ENCODE results near the gene PRDM5.
"Not testable (repeated sequence)": the region's sequence is repeated elsewhere in the genome, so short reads cannot be mapped to it uniquely, and the experiment has no call there.

Gene PRDM5

DNA sequence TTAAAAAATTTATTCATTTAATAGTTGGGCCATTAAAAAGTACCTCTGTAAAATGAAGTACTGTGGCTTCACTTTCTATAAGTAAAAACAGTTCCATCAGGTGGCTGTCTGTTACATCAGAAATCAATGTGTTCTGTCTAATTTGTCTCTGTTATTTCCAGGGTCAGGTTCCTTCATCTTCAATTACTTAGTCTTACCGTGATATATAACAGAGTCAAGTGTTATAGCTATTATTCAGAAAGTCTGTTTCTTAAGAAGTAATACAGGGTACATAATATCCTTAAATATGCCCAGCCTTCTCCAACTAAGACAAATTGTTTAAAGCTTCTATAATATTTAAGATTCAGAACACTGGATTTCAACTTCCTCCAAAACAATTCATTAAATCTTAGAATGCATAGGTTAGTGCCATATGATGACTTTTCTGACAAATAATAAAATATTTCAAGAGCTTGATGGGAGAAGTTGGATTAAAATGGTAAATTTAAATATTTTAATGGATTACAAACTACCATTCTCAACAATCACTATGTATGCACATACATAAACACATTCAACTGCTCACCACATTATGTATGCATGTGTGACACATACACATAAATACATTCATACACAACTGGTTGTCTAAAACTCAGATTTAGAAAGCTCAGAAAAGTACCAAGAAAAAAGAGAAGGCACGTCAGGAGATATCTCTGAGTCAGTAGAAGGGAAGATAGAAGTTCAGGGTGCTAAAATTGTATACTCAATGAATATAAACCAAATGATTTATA, 268.5 kb downstream of the PRDM5 start:
- DNase-seq (ENCODE audit: low spot score), result peak; percentile 88

DNA sequence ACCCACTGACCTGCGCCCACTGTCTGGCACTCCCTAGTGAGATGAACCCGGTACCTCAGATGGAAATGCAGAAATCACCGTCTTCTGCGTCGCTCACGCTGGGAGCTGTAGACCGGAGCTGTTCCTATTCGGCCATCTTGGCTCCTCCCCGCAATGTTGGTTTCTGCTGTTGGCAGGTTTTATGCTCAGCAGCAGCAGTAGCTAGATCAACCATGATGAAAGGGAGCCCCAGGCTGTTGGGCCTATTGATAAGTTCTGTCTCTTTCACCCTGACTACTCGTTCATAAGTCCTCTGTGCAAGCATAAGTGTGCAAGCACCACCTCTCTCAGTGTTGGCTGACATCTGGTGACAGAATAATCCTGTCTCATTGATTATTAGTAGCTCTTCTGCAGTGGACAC, 274.2 kb downstream of the PRDM5 start:
- DNase-seq (ENCODE audit: low spot score), result not testable (repeated sequence)

Small RNAs within 50 kb of the gene (small RNA-seq; reads per million reads assigned to genes)
- gene RNU6-550P, result 0 reads per million in 2 experiments
